H4 (cell line): ENCODE measurements around the gene EVX1. TPM values are rescaled to one million over a fixed set of nuclear protein-coding genes. Genes with fewer than 3 reads are reported as not detected.

Experiments used
- DNase-seq: peaks from one replicate; pipeline ENCODE4 v3.0.0-alpha.2; 2015; ENCODE audit warnings: low spot score
- total RNA-seq: library from RNA; depleted of rRNA; stranded (reverse); fragments of >200 nt; shearing (Covaris generic); gene quantifications from 2 replicates; pipeline ENCODE4 v1.2.3, GENCODE V29; 2014

Gene EVX1
- total RNA-seq, 1 experiment from 2014 or later = not detected

DNA sequence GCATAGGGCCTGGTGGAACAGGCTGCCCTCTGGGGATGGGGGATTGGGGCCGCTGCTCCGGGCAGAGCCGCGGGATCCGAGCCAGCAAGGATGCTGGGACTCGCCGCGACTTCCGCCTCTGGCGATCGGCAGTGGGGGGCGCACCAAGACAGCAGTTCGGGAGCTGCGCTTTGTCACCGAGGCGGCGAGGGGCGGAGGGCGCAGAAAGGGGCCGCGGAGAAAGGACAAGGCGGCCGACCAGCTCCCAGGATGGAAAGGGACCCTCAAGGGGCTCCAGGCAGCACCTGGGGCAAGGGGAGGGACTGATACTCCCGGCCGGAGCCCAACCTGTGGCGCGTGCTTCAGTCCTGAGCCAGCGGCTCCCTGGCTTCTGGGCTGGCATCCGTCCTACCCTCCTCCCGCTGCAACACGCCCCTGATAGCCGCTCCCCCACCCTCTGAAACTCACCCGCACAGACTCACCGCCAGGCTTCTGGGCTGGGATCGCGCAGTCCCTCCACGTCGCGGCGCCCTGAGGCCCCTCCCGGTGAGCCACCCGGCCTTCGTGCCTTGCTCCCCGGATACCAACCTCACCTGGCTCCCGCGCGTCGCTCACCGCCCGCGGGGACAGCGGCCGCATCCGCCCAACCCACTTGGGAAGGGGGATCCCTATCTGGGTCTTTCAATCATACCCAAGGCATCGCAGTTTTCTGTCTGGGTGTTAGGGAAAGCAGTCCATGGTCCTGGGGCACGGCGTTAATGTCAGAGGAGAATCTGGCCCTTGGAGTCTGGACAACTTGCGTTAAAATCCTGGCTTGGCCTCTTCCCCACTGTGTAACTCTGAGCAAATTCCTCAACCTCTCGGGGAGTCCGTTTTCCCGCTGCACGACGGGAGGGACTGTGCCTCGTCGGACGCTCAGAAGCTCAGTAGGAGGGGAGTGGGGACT is 7.0 kb upstream of the EVX1 start:
- peak; percentile 47 for DNase-seq

GRCh38 chr7:27237735-27238334 is 4.8 kb upstream of the EVX1 start:
- DNase-seq = peak; percentile 75

GRCh38 chr7:27238979-27239386 is 3.6 kb upstream of the EVX1 start:
- no peak for DNase-seq

- no peak for DNase-seq
Measured at GRCh38 chr7:27239387-27240014, 3.1 kb upstream of the EVX1 start.

DNA sequence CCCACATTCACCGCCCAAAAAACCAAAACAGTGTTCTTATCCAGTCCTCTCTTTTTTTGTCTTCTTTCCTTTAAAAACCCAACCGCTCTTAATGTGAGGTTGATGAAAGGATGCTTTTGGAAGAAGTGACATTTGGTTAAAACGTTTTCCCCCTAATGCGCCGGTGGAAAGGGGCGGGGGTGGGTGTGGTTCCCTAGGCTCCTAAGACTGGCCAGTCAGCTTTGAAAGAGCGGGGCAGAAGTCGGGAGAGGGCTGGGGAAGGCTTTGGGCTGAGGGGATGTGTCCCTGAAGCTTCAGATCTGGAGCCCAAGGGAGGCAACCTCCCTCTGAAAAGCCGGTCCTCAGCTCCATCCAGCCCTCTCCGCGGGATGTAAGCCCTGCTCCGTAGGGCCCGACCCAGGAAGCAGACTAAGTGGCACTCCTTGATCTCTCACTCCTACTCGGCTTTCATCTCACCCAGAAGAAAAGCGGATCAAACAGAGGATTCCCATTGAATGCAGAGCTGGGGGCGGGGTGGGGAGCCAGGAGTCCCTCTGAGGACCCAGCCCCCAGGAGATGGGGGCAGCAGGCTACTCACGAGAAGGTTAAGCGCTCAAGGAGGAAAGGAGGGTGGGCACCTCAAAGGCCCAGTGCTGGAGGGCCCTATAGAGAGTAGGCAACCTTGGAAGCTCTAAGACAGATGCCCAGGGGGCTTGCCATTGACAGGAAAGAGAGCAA is 2.4 kb upstream of the EVX1 start:
- DNase-seq = no peak

DNA sequence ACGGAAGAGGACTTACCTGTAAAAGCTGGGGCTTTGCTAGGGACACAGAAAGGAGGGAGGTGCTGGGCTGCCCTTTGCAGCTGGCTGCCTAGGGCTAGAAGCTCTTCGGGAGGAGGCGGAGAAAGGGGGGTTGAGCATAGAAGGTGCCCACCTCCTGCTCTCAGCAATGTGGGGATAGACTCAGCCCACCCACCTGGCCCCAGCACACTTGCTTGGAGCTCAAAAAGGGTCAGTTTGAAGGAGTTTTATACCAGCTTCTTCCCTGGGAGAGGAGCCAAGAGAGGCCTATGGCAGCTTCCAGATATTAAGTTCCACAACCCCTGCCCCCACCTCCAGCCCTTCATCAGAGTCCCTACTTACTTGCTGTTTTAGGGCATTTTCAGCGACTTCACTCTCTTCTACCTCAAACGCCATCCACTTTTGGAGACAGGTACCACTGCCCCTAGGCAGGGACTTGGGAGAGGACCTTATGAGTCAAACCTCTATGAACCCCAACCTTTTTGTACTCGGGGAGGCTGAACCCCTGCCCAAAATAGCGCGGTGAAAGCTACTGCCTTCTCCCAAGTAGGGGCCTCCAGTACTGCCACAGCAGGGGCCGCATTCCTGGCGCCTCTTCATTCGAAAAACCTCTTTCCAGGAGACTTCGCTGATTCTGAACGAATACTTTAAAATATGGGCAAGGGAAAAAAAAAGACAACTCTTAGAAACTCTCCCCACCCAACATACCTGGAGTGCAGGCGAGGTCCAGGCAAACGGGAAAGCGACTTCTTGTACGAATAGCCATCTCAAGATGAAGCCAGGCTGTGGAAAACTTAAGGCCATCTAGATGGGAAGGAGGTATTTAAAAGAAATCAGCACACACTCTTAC is 1.2 kb upstream of the EVX1 start:
- DNase-seq = no peak

- no peak for DNase-seq
Measured at GRCh38 chr7:27242154-27242553, 448 bp upstream of the EVX1 start.

- no peak for DNase-seq
Measured at GRCh38 chr7:27243340-27244163, 950 bp downstream of the EVX1 start.

GRCh38 chr7:27244488-27245123 is 2.0 kb downstream of the EVX1 start:
- no peak for DNase-seq

GRCh38 chr7:27245124-27245797 is 2.7 kb downstream of the EVX1 start:
- DNase-seq = no peak

DNA sequence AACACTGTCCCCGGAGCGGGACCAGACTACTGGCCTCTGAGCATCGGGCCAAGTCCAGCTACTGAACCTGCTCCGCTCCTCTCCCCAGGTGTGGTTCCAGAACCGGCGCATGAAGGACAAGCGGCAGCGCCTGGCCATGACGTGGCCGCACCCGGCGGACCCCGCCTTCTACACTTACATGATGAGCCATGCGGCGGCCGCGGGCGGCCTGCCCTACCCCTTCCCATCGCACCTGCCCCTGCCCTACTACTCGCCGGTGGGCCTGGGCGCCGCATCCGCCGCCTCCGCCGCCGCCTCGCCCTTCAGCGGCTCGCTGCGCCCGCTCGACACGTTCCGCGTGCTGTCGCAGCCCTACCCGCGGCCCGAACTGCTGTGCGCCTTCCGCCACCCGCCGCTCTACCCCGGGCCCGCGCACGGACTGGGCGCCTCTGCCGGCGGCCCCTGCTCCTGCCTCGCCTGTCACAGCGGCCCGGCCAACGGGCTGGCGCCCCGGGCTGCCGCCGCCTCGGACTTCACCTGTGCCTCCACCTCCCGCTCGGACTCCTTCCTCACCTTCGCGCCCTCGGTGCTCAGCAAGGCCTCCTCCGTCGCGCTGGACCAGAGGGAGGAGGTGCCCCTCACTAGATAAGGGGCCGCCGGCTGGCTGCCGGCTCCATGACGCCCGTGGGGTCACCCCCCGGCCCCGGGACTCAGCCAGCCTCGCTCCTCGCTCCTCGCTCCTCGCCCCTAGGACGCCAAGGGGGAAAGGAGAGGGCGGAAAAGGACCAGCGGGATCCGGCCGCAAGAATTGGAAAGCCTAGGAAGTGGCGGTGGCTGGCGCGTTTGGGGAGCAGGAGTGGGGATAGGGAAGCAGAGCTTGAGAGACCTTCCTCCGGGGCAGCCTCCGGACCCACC is 3.4 kb downstream of the EVX1 start:
- no peak for DNase-seq

DNA sequence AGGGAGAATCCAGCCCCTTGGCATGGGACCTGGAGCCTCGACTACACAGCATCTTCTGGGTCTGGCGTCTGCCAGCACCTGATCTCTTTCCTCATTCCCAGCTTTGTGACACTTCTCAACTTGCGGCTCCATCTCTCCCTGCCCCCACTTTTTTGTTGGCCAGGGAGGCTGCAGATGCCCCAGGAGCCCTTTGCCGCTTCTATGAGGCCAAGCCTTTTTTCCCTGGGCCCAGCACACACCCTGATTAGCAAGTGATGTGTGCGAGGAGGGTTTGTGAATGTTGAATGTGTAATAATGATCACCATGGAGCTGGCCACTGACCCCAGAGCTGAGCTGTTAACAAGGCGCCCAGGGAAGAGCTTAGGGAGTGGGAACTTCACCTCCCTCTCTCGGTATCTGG is 4.4 kb downstream of the EVX1 start:
- DNase-seq = no peak

DNA sequence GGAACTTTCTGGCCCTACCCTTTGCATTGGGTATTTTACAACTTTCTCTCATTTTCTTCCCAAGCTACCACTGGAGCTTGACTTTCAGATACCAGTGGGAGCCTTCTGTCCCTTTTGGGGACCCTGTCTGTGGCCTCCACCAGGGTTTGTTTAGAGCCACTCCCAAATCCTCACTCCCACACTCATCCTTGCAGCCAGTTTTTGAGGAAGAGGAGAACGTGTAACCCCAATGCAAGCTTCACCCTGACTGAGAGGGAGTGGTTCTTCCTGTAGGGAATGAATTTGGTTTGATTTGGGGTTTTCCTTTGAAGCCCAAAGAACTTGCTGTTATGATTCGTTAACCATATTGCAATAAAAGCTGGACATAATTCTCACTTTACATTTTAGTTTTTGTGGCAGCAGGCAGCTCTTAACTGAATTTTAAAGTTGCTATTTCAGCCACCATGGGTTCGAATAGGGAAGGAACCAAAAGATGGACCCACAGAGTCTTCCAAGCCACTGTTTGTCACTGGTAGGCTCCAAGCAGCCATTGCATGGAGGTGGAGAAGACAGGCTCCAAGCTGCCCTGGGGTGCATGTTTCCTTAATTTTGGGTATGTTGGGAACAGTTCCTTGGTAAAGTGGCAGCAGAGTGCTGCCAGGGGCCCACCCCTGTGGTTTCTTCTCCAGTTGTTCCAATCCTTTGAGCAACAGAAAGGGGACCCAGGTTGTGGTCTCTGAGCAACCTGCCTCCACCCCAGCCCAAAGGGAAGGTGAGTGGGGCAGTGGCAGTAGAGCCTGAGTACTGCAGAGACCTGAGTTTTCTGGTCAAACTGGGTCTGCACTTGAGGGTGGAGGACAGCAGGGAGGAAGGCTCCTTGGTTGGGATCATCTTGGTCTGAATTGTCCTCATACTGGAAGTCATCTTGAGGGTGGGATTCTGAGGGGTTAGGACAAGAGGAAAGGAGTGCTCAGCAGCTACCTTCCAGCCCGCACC is 5.1 kb downstream of the EVX1 start:
- DNase-seq = no peak

DNA sequence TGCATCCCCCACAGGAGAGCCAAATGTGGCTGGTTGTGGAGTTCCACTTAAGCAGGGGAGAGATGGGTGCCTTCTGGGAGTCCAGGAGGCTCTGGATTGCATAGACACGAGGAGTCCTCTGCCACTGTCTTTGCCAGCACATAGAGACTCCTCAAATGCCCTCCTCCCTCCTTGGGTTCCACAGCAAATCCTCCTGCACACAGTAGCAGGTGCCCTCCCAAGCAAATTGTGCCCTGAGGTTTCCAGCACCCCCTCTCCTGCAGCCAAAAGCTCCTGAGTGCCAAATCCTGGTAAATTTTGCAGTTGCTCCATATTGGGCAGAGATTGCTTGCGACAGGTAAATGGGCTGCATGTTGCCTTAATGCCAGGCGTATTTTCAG is 5.8 kb downstream of the EVX1 start:
- DNase-seq = no peak

DNA sequence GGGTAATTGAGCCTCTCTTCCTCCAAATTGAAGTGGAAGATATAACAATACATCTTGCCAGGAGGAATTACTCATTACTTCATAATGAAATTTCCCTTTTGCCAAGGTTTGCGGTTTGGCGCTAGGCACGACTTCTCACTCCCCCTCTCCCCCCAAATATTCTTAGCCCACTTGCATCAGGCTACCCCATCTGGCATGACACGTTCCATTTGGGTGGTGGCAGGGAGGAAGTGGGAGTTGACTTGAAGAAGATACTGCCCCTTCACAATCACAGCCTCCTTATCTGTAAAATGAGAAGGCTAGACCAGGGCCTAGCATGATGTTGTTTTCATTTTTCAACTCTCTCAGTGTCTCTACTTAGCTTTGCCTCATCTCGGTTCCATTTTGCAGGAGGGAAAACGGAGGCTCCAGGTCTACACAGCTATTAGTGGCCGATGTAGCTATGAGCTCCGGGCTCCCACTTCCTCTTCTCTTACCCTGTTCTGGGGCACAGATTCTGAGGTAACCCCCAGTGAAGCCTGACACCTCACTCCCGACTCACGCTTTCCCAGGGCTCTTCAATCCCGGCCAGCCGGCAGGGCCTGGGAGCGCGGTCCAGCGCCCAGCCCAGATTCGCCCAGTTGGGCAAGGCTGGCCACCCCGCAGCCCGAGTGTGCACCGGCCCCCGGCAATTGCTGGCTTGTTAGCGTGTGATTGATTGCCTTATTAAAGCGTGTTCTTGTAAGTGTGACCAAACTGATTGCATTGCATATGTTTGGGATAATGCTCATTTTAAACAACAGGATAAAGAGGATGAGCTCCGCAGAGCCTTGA is 6.5 kb downstream of the EVX1 start:
- DNase-seq = peak; percentile 74
